SK-N-SH treated with all-trans-retinoic acid at 6 μM for 48 hours (cell line): ENCODE results near the gene VSIG10L.

Experiments
- ATAC-seq: fragments of 200-7000 bp; cut with Tn5 transposase; 3 replicates; pipeline ENCODE4 v1.9.1; 2020; ENCODE audit warnings: mild to moderate bottlenecking, moderate library complexity
- ARNTL ChIP-seq: fragments of 450-650 bp; formaldehyde crosslinking; IDR thresholded peaks from 2 replicates; pipeline ENCODE4 v1.5.0; 2020; ENCODE audit warnings: low read depth, mild to moderate bottlenecking, moderate library complexity, borderline replicate concordance
- BACH2 ChIP-seq: fragments of 250-450 bp; sonication (Bioruptor Pico); IDR thresholded peaks from 2 replicates; pipeline ENCODE4 v1.9.0; 2021; ENCODE audit warnings: mild to moderate bottlenecking, borderline replicate concordance
- CSDC2 ChIP-seq: fragments of 250-450 bp; sonication (Bioruptor Pico); IDR thresholded peaks from 2 replicates; pipeline ENCODE4 v1.5.0; 2020; ENCODE audit warnings: mild to moderate bottlenecking, moderate library complexity
- CSRNP3 ChIP-seq: fragments of 250-450 bp; sonication (Bioruptor Pico); IDR thresholded peaks from 2 replicates; pipeline ENCODE4 v1.5.1; 2021; ENCODE audit warnings: mild to moderate bottlenecking, moderate library complexity
- ESRRG ChIP-seq: fragments of 250-450 bp; sonication (Bioruptor Pico); IDR thresholded peaks from 2 replicates; pipeline ENCODE4 v1.6.1; 2021; ENCODE audit warnings: mild to moderate bottlenecking
- ISL1 ChIP-seq: fragments of 250-450 bp; sonication (Bioruptor Pico); IDR thresholded peaks from 2 replicates; pipeline ENCODE4 v2.1.2; 2022; ENCODE audit warnings: mild to moderate bottlenecking, moderate library complexity
- OSR1 ChIP-seq: fragments of 250-450 bp; sonication (Bioruptor Pico); IDR thresholded peaks from 2 replicates; pipeline ENCODE4 v1.8.0; 2022; ENCODE audit warnings: moderate library complexity, mild to moderate bottlenecking, inconsistent platforms
- PATZ1 ChIP-seq: fragments of 250-450 bp; sonication (Bioruptor Pico); IDR thresholded peaks from 2 replicates; pipeline ENCODE4 v1.8.0; 2020; ENCODE audit warnings: mild to moderate bottlenecking, moderate library complexity, borderline replicate concordance
- PPARA ChIP-seq: fragments of 250-450 bp; sonication (Bioruptor Pico); IDR thresholded peaks from 2 replicates; pipeline ENCODE4 v1.5.0; 2020; ENCODE audit warnings: mild to moderate bottlenecking, borderline replicate concordance
- SNAI2 ChIP-seq: fragments of 250-450 bp; sonication (Bioruptor Pico); IDR thresholded peaks from 2 replicates; pipeline ENCODE4 v1.5.0; 2020; ENCODE audit warnings: mild to moderate bottlenecking, moderate library complexity
- TCF4 ChIP-seq: fragments of 250-450 bp; sonication (Bioruptor Pico); IDR thresholded peaks from 2 replicates; pipeline ENCODE4 v1.8.0; 2021; ENCODE audit warnings: mild to moderate bottlenecking, moderate library complexity, borderline replicate concordance
- TOX ChIP-seq: fragments of 250-450 bp; sonication (Bioruptor Pico); IDR thresholded peaks from 2 replicates; pipeline ENCODE4 v1.8.0; 2021; ENCODE audit warnings: mild to moderate bottlenecking, moderate library complexity, borderline replicate concordance
- TSHZ2 ChIP-seq: fragments of 250-450 bp; sonication (Bioruptor Pico); IDR thresholded peaks from 2 replicates; pipeline ENCODE4 v1.5.0; 2020; ENCODE audit warnings: mild to moderate bottlenecking, moderate library complexity
- ZC3H10 ChIP-seq: fragments of 250-450 bp; sonication (Bioruptor Pico); IDR thresholded peaks from 2 replicates; pipeline ENCODE4 v1.5.1; 2021; ENCODE audit warnings: mild to moderate bottlenecking, moderate library complexity
- ZFP3 ChIP-seq: fragments of 250-450 bp; sonication (Bioruptor Pico); IDR thresholded peaks from 2 replicates; pipeline ENCODE4 v1.5.0; 2020; ENCODE audit warnings: mild to moderate bottlenecking, moderate library complexity
- ZFP30 ChIP-seq: fragments of 450-650 bp; formaldehyde crosslinking; IDR thresholded peaks from 2 replicates; pipeline ENCODE4 v1.5.0; 2022; ENCODE audit warnings: mild to moderate bottlenecking, moderate library complexity
- ZNF70 ChIP-seq: fragments of 450-650 bp; formaldehyde crosslinking; IDR thresholded peaks from 2 replicates; pipeline ENCODE4 v1.5.0; 2020; ENCODE audit warnings: mild to moderate bottlenecking, moderate library complexity
- TF ChIP-seq, protein P1 (sequence below): fragments of 250-450 bp; sonication (Bioruptor Pico); IDR thresholded peaks from 2 replicates; pipeline ENCODE4 v1.8.0; 2021; ENCODE audit warnings: low read depth, mild to moderate bottlenecking, moderate library complexity, borderline replicate concordance
- TF ChIP-seq, protein P2 (sequence below): fragments of 250-450 bp; sonication (Bioruptor Pico); IDR thresholded peaks from 2 replicates; pipeline ENCODE4 v1.5.1; 2020; ENCODE audit warnings: low read depth, mild to moderate bottlenecking, moderate library complexity

The VSIG10L gene

DNA sequence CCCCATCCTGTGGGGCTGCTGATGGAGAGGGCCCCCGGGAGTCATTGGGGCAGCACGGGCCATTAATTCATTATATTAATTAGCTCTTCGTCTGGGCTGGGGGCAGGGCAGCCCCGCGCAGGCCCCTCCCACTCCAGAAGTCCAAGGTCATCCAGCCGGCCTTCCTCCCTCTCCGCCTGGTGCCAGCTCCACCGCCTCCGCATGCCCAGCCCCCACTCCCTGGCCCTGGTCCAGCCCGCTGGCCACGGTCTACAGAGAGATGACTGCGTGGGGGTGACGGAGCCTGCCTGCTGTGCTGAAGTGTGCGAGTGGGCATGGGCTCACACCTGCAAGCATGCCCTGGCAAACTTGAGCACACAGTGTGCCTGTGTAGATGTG is 21.7 kb downstream of the VSIG10L start (continued):
- TF ChIP-seq ZNF70 (CRISPR knock-in tag) (no peak), BACH2 (CRISPR knock-in tag) (no peak), TCF4 (CRISPR knock-in tag) (no peak), ZFP3 (CRISPR knock-in tag) (no peak), ESRRG (CRISPR knock-in tag) (no peak)
- TF ChIP-seq, protein P1, sequence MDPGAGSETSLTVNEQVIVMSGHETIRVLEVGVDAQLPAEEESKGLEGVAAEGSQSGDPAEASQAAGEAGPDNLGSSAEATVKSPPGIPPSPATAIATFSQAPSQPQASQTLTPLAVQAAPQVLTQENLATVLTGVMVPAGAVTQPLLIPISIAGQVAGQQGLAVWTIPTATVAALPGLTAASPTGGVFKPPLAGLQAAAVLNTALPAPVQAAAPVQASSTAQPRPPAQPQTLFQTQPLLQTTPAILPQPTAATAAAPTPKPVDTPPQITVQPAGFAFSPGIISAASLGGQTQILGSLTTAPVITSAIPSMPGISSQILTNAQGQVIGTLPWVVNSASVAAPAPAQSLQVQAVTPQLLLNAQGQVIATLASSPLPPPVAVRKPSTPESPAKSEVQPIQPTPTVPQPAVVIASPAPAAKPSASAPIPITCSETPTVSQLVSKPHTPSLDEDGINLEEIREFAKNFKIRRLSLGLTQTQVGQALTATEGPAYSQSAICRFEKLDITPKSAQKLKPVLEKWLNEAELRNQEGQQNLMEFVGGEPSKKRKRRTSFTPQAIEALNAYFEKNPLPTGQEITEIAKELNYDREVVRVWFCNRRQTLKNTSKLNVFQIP: no peak

- ATAC-seq: no peak
- no peak for TF ChIP-seq ZC3H10 (CRISPR knock-in tag)
- TF ChIP-seq ZFP30 (CRISPR knock-in tag): no peak
- no peak for TF ChIP-seq BACH2 (CRISPR knock-in tag)
- no peak for TF ChIP-seq ARNTL (CRISPR knock-in tag)
- no peak for TF ChIP-seq ZNF70 (CRISPR knock-in tag)
- no peak for TF ChIP-seq OSR1 (CRISPR knock-in tag)
- TF ChIP-seq PATZ1: no peak
- no peak for TF ChIP-seq ISL1 (CRISPR knock-in tag)
- TF ChIP-seq ESRRG (CRISPR knock-in tag): no peak
- no peak for TF ChIP-seq SNAI2 (CRISPR knock-in tag)
- TF ChIP-seq PPARA (CRISPR knock-in tag): no peak
- no peak for TF ChIP-seq ZFP3 (CRISPR knock-in tag)
- TF ChIP-seq TCF4 (CRISPR knock-in tag): no peak
Measured at GRCh38 chr19:51319649-51320279, 22.2 kb downstream of the VSIG10L start.

GRCh38 chr19:51318687-51319648 is 23.0 kb downstream of the VSIG10L start:
- ATAC-seq: no peak
- TF ChIP-seq ZNF70 (CRISPR knock-in tag): no peak
- TF ChIP-seq ZFP3 (CRISPR knock-in tag): no peak
- no peak for TF ChIP-seq CSDC2 (CRISPR knock-in tag)
- TF ChIP-seq TSHZ2 (CRISPR knock-in tag): no peak
- no peak for TF ChIP-seq CSRNP3 (CRISPR knock-in tag)
- TF ChIP-seq, protein P2, sequence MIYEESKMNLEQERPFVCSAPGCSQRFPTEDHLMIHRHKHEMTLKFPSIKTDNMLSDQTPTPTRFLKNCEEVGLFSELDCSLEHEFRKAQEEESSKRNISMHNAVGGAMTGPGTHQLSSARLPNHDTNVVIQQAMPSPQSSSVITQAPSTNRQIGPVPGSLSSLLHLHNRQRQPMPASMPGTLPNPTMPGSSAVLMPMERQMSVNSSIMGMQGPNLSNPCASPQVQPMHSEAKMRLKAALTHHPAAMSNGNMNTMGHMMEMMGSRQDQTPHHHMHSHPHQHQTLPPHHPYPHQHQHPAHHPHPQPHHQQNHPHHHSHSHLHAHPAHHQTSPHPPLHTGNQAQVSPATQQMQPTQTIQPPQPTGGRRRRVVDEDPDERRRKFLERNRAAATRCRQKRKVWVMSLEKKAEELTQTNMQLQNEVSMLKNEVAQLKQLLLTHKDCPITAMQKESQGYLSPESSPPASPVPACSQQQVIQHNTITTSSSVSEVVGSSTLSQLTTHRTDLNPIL: no peak
- no peak for TF ChIP-seq BACH2 (CRISPR knock-in tag)
- no peak for TF ChIP-seq TCF4 (CRISPR knock-in tag)
- TF ChIP-seq ESRRG (CRISPR knock-in tag): no peak
- TF ChIP-seq TOX (CRISPR knock-in tag): no peak
- TF ChIP-seq ISL1 (CRISPR knock-in tag): no peak
- no peak for TF ChIP-seq PATZ1
